Measurements from ENCODE around the gene C11orf21.

C11orf21 gene

GRCh38 chr11:2263724-2264360 is 37.9 kb downstream of the C11orf21 start:
- peak overlapping the region; percentile 92 for H3K27ac Mint-ChIP-seq
- no peak overlapping the region for H3K4me3 Mint-ChIP-seq
- intact Hi-C loops (cut with micrococcal nuclease): no loop called here
- H3K27me3 Mint-ChIP-seq: peaks cover 22% of the 10 kb centered on the region
- no peaks in the 10 kb centered on the region for H3K9me3 Mint-ChIP-seq
- H3K36me3 Mint-ChIP-seq (ENCODE audit: low read depth): peaks cover 18% of the 10 kb centered on the region
- peaks cover 45% of the 10 kb centered on the region for H3K4me1 Mint-ChIP-seq (ENCODE audit: low read depth)

DNA sequence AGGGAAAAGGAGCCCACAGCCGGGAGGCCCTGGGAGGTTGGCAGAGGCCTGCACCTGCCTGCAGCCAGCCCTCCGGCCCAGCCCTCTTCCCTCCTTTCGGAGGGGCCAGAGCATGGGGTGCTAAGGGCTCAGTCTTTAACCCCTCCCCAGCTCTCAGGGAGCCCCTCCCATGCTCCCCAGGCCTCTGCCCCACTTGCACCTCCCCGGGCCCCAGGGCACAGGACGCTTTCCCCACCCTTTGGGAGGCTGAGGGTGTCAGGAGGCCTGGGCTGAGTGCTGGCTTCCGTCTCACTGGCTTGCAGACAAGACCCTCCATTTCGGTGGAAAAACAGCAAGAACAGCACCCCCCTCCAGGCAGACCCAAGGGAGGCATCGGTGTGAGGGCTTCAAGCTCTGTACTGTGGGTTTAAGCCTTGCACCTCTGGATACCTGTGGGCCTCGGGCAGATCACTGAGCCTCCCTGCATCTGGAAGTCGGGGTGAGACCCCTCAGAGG is 38.6 kb downstream of the C11orf21 start:
- H3K27me3 Mint-ChIP-seq: peaks cover 29% of the 10 kb centered on the region
- H3K27ac Mint-ChIP-seq: peak overlapping the region; percentile 64
- H3K4me1 Mint-ChIP-seq (ENCODE audit: low read depth): peaks cover 38% of the 10 kb centered on the region
- H3K4me3 Mint-ChIP-seq: no peak overlapping the region
- intact Hi-C loops (cut with micrococcal nuclease): no loop called here
- no peaks in the 10 kb centered on the region for H3K9me3 Mint-ChIP-seq
- peaks cover 11% of the 10 kb centered on the region for H3K36me3 Mint-ChIP-seq (ENCODE audit: low read depth)

DNA sequence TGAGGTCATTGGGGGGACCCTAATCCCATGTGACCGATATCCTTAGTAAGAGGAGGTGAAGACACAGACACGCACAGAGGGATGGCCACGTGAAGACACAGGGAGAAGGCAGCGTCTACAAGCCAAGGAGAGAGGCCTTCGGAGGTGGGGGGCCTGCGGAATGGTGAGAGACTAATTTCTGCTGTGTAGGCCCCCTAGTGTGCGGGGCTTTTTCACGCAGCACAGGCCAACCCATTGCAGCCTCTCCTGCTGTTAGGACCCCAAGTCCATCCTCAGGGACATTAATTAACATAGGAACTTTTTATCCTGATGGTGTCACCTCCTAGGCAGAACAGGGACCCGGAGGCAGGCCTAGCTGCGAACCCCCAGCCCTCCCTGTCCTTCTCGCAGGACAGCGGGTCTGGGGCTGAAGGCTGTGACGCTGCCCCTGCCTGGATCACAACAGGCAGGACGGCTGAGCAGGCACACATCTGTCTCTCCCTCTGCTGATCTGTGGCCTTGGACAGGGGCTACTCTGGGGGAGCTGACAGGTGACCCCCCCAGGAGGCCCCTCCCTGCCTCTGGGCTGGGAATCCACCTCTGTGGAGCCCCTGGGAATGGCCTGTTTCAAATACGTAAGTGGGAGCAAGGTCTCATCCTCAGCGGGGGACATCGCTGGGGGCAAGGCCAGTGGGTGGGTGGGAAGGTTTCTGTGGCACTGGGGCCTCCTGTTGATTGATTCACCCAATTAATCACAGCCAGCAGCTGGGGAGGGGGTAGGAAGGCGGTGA is 39.2 kb downstream of the C11orf21 start:
- H3K9me3 Mint-ChIP-seq: no peaks in the 10 kb centered on the region
- peaks cover 31% of the 10 kb centered on the region for H3K4me1 Mint-ChIP-seq (ENCODE audit: low read depth)
- H3K36me3 Mint-ChIP-seq (ENCODE audit: low read depth): peaks cover 5% of the 10 kb centered on the region
- intact Hi-C loops (cut with micrococcal nuclease): no loop called here
- peak overlapping the region; percentile 64 for H3K27ac Mint-ChIP-seq
- H3K27me3 Mint-ChIP-seq: peaks cover 29% of the 10 kb centered on the region
- no peak overlapping the region for H3K4me3 Mint-ChIP-seq

DNA sequence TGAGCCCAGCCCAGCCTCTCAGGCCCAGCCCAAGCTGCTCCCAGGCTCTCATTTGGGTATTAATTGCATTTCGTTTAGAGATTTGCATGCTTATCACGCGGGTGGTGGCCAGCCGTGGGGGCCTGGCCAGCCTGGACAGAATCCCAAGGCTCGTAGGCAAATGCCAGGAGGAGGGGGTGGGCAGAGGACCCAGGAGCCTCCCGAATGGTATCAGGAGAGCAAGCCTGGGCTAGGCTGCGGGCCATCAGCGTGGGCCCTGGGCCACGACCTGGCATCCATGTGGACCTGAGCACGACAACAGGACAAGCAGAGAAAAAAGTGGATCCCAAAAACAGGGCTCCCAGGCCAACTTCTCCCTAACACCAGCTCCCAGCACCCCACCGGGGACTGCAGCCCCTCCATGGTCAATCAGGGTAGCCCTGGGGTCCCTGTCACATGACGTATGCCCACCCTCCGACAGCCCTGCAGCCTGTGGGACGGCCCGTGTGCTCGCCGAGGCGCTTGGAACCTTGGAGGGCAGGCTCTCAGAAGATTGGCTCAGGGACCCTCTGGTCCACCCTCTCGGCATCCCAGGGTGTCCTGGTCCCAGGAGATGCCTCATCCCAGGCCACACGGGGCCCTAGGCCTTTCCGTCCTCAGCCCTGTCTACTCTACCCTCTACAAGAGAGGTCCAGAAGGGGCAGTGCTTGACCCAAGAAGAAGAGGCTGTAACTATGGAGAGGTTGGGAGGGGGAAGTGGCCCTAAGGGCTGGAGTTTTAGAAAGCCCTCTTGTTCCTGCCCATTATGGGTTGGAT is 40.1 kb downstream of the C11orf21 start:
- intact Hi-C loops (cut with micrococcal nuclease): no loop called here
- H3K4me3 Mint-ChIP-seq: no peak overlapping the region
- no peaks in the 10 kb centered on the region for H3K9me3 Mint-ChIP-seq
- H3K4me1 Mint-ChIP-seq (ENCODE audit: low read depth): peaks cover 23% of the 10 kb centered on the region
- no peak overlapping the region for H3K27ac Mint-ChIP-seq
- H3K27me3 Mint-ChIP-seq: peaks cover 32% of the 10 kb centered on the region
- no peaks in the 10 kb centered on the region for H3K36me3 Mint-ChIP-seq (ENCODE audit: low read depth)

DNA sequence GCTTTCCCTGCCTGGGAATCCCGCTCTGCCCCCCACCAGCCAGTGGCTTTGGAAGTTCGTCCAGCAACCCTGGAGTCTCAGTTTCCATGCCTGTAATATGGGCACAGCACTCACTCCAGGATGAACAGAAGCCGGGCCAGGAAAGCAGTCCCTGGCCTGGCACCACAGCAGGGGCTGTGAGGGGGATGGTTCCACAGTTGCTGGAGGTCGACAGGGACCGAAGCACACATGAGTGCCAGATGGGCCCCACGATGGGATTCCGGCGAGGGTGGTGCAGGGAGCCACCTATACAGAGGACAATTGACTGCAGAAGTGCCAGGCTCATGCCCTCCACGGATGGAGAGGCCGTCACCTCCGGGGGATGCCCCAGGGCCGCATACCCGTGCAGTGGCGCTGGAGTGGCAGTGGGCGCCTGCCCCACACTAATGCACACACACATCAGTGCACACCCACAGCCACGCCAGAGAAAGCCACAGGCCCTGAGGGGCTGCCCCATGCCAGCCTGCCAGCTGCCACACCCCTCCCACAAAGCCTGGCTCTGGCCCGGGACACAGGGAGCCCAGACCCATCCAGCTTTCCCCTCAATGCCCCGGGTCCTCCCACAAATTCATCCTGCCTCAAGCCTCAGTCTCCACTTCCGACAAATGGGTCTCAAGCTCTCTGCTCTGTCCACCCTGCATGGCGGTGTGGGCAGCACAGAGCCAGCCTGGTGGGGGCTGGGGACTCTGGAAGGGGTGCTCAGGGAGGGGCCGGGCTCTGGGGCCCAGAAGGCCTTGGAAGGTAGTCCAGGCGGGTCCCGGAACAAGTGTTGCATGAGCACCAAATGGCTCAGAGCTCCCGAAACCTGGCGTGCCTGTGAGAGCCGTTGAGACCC is 41.0 kb downstream of the C11orf21 start:
- Mint-ChIP-seq H3K27ac (no peak overlapping the region), H3K4me1 (ENCODE audit: low read depth) (peaks cover 14% of the 10 kb centered on the region), H3K9me3 (no peaks in the 10 kb centered on the region), H3K4me3 (no peak overlapping the region), H3K36me3 (ENCODE audit: low read depth) (no peaks in the 10 kb centered on the region), H3K27me3 (peaks cover 32% of the 10 kb centered on the region)
- intact Hi-C loops (cut with micrococcal nuclease): no loop called here

GRCh38 chr11:2259897-2260451 is 41.7 kb downstream of the C11orf21 start:
- intact Hi-C loops (cut with micrococcal nuclease): no loop called here
- peaks cover 8% of the 10 kb centered on the region for H3K4me1 Mint-ChIP-seq (ENCODE audit: low read depth)
- no peak overlapping the region for H3K4me3 Mint-ChIP-seq
- no peaks in the 10 kb centered on the region for H3K9me3 Mint-ChIP-seq
- H3K36me3 Mint-ChIP-seq (ENCODE audit: low read depth): no peaks in the 10 kb centered on the region
- H3K27ac Mint-ChIP-seq: no peak overlapping the region
- H3K27me3 Mint-ChIP-seq: peaks cover 32% of the 10 kb centered on the region

DNA sequence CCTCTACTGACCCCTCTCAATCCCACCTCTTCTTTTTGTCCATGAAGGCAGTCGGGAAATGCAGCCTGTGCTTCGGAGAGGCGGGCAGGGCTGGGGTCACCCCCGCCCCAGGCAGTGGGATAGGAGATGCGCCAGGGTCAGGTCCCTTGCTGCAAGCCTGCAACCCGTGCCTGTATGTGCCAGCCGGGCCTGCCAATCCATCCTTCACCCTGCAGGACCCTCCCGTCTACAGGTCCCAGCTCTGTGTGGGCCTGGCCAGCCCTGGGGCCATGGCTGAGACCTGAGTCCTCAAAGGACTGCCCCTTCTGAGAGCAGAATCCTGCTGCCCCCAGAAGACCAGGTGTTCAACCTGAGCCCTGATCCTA is 42.3 kb downstream of the C11orf21 start:
- Mint-ChIP-seq H3K9me3 (no peaks in the 10 kb centered on the region), H3K27ac (no peak overlapping the region), H3K27me3 (peaks cover 34% of the 10 kb centered on the region), H3K36me3 (ENCODE audit: low read depth) (no peaks in the 10 kb centered on the region), H3K4me1 (ENCODE audit: low read depth) (peaks cover 2% of the 10 kb centered on the region), H3K4me3 (no peak overlapping the region)
- intact Hi-C loops (cut with micrococcal nuclease): no loop called here

GRCh38 chr11:2258501-2259465 is 42.9 kb downstream of the C11orf21 start:
- no peaks in the 10 kb centered on the region for H3K36me3 Mint-ChIP-seq (ENCODE audit: low read depth)
- H3K4me1 Mint-ChIP-seq (ENCODE audit: low read depth): no peaks in the 10 kb centered on the region
- H3K27me3 Mint-ChIP-seq: peaks cover 34% of the 10 kb centered on the region
- H3K4me3 Mint-ChIP-seq: no peak overlapping the region
- intact Hi-C loops (cut with micrococcal nuclease): no loop called here
- no peak overlapping the region for H3K27ac Mint-ChIP-seq
- no peaks in the 10 kb centered on the region for H3K9me3 Mint-ChIP-seq

GRCh38 chr11:2256951-2257700 is 44.6 kb downstream of the C11orf21 start:
- H3K27me3 Mint-ChIP-seq: peaks cover 34% of the 10 kb centered on the region
- H3K4me1 Mint-ChIP-seq (ENCODE audit: low read depth): no peaks in the 10 kb centered on the region
- intact Hi-C loops (cut with micrococcal nuclease): no loop called here
- no peaks in the 10 kb centered on the region for H3K9me3 Mint-ChIP-seq
- no peak overlapping the region for H3K4me3 Mint-ChIP-seq
- H3K27ac Mint-ChIP-seq: no peak overlapping the region
- no peaks in the 10 kb centered on the region for H3K36me3 Mint-ChIP-seq (ENCODE audit: low read depth)

- H3K9me3 Mint-ChIP-seq: no peaks in the 10 kb centered on the region
- intact Hi-C loops (cut with micrococcal nuclease): no loop called here
- H3K4me1 Mint-ChIP-seq (ENCODE audit: low read depth): no peaks in the 10 kb centered on the region
- no peak overlapping the region for H3K4me3 Mint-ChIP-seq
- peaks cover 30% of the 10 kb centered on the region for H3K27me3 Mint-ChIP-seq
- H3K27ac Mint-ChIP-seq: no peak overlapping the region
- H3K36me3 Mint-ChIP-seq (ENCODE audit: low read depth): no peaks in the 10 kb centered on the region
These were observed 45.3 kb downstream of the C11orf21 start for GRCh38 chr11:2256293-2256913.

- Mint-ChIP-seq H3K36me3 (ENCODE audit: low read depth) (no peaks in the 10 kb centered on the region), H3K27ac (no peak overlapping the region), H3K4me3 (no peak overlapping the region), H3K9me3 (no peaks in the 10 kb centered on the region), H3K4me1 (ENCODE audit: low read depth) (no peaks in the 10 kb centered on the region), H3K27me3 (peaks cover 29% of the 10 kb centered on the region)
- intact Hi-C loops (cut with micrococcal nuclease): no loop called here
These were observed 49.7 kb downstream of the C11orf21 start for GRCh38 chr11:2252018-2252417.

Data from dendritic cell treated with granulocyte-macrophage colony-stimulating factor and Interleukin-4, amounts not matched to agents 40 ng/mL and 50 ng/mL, for 4 days (primary cell).